ENCODE data around the gene EFCAB8.

Gene EFCAB8

DNA sequence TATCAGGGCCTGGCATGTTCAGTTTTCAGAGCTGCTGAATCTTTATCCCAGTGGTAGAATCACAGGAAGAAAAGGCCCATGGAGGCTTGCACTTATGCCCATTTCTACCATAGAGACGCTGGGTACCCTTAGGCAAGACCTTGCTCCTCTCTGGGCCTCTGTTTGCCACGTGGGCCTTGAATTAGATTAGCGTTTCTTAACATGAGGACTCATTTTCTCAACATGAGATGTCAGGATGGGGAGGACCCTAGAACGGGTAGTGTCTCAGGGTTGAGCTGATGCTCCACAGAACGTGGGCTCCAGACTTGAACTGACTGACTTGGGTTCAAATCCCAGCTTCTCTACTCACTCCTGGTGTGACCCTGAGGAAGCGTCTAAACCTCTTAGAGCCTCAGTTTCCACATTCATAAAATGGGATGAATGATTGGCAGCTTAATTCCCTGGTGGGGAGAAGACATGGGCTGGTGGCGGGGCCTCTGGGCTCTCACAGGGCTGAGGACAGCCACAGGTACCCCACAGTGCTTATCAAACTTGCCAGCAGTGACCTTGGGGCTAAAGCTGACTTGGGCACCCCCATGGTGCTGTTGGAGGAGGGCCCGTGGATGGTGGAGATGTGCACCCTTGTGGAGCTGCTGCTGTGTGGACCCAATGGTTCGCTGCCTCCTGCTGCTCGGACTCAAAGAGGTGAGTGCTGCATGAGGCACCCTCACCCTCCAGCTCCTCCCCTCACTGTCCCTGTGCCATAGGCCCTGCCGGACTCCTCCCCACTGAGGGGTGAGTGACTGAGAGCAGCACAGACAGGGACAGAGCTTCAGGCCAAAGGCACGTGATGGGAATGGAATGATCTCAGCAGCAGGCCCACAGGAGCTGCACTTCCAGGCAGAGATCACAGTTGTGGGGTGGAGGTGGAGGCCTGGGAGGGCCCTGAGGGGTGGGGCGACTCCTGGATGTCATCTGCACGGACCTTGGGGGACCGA lies 117.3 kb downstream of the EFCAB8 start:
- H3K27me3 ChIP-seq (ENCODE audit: control insufficient read depth, insufficient read depth, low read length, poor library complexity, severe bottlenecking): no peaks in the 10 kb centered on the region
- no peaks in the 10 kb centered on the region for H3K36me3 ChIP-seq (ENCODE audit: control insufficient read depth, insufficient read depth, low read length)
- H3K4me1 ChIP-seq (ENCODE audit: control insufficient read depth, insufficient read depth, low read length): peaks cover 32% of the 10 kb centered on the region
- WGBS, 2 experiments: 91% methylated on average over 15 of the region's 15 CpGs
- H3K9me3 ChIP-seq (ENCODE audit: control insufficient read depth, low read length): no peaks in the 10 kb centered on the region
- no peak overlapping the region for H3K27ac ChIP-seq (ENCODE audit: insufficient read depth, low read depth, low read length, poor library complexity, severe bottlenecking)
- H3K4me3 ChIP-seq (ENCODE audit: insufficient read depth, low read depth, low read length): no peak overlapping the region

DNA sequence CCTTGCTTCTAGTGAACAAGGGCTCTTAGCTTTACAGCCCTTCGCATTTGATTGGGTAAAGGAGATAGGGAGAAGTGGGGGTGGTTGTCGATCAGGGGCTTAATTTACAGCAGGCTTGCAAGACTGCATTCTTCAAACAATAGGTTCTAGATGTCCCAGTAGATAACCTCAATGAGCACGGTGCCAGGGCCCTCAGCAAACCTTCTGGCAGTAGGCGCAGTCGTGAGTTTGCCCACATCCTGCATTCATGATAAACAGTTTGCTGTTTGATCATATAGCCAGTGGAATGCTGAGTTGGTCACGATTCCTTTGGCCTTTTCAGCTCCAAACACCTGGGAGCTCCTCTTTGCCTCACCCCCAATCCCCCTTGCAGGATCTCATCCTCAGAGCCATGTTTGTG lies 118.0 kb downstream of the EFCAB8 start:
- 93 to 94% methylated on average over 6 of the region's 6 CpGs for WGBS, 2 experiments
- no peaks in the 10 kb centered on the region for H3K9me3 ChIP-seq (ENCODE audit: control insufficient read depth, low read length)

DNA sequence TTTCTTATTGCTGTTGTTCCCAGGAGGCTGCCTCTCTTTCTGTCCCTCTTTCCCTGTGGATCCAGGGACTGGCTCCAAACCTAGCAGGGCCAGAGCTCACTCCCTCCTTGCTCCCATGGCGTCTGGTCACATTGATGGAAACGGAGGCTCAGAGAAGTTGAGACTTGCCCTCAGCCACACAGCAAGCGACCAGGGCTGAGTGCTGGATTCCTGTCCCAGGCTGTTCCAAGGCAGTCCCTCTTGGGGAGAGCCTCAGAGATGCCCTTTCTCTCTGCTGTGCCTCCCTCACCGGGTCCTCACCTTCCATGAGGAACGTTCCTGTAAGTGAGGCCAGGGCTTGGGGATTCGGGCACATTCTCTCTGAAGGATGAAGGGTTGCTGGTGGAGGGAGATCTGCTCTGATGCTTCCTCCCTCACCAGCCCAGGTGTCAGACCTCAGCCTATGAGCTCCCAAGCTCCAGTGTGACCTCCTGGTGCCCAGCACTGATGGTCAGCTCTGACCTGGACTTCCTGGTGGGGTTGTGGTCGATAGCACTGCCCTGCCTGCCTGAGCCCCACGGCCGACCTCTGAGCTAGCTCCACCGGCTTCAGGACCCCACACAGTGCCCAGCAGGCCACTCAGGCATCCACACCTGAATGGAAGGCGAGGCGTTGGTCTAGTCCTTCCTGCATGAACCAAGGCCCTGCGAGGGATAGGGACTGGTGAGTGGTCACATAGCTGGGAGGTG lies 118.7 kb downstream of the EFCAB8 start:
- Histone ChIP-seq H3K4me3 (ENCODE audit: insufficient read depth, low read depth, low read length) (no peak overlapping the region), H3K4me1 (ENCODE audit: control insufficient read depth, insufficient read depth, low read length) (peaks cover 21% of the 10 kb centered on the region), H3K27me3 (ENCODE audit: control insufficient read depth, insufficient read depth, low read length, poor library complexity, severe bottlenecking) (no peaks in the 10 kb centered on the region), H3K9me3 (ENCODE audit: control insufficient read depth, low read length) (no peaks in the 10 kb centered on the region), H3K27ac (ENCODE audit: insufficient read depth, low read depth, low read length, poor library complexity, severe bottlenecking) (no peak overlapping the region), H3K36me3 (ENCODE audit: control insufficient read depth, insufficient read depth, low read length) (no peaks in the 10 kb centered on the region)
- 93% methylated on average over 13 of the region's 13 CpGs for WGBS, 2 experiments

More for the DNA sequence above, 118.0 kb downstream of the EFCAB8 start:
- H3K4me1 ChIP-seq (ENCODE audit: control insufficient read depth, insufficient read depth, low read length): peaks cover 28% of the 10 kb centered on the region
- no peaks in the 10 kb centered on the region for H3K27me3 ChIP-seq (ENCODE audit: control insufficient read depth, insufficient read depth, low read length, poor library complexity, severe bottlenecking)
- no peak overlapping the region for H3K27ac ChIP-seq (ENCODE audit: insufficient read depth, low read depth, low read length, poor library complexity, severe bottlenecking)
- H3K36me3 ChIP-seq (ENCODE audit: control insufficient read depth, insufficient read depth, low read length): no peaks in the 10 kb centered on the region
- H3K4me3 ChIP-seq (ENCODE audit: insufficient read depth, low read depth, low read length): no peak overlapping the region

DNA sequence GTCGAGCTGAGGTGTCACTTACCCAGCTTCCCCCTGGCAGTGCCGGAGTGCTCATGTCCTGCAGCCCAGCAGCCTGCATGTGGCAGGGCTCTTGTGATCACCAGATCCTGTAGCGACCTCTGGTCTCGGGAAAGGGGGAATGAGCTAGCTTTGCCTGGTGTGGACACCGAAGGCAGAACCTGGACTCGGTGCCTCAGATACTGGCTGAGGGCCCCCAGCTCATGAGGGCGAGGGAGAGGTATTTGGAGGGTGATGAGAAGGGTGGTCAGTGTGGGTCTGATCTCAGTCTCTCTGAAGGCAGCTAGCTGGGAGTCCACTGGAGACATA lies 119.2 kb downstream of the EFCAB8 start:
- H3K36me3 ChIP-seq (ENCODE audit: control insufficient read depth, insufficient read depth, low read length): no peaks in the 10 kb centered on the region
- H3K4me3 ChIP-seq (ENCODE audit: insufficient read depth, low read depth, low read length): no peak overlapping the region
- no peaks in the 10 kb centered on the region for H3K27me3 ChIP-seq (ENCODE audit: control insufficient read depth, insufficient read depth, low read length, poor library complexity, severe bottlenecking)
- no peaks in the 10 kb centered on the region for H3K9me3 ChIP-seq (ENCODE audit: control insufficient read depth, low read length)
- WGBS, 2 experiments: 90 to 92% methylated on average over 7 of the region's 7 CpGs
- no peak overlapping the region for H3K27ac ChIP-seq (ENCODE audit: insufficient read depth, low read depth, low read length, poor library complexity, severe bottlenecking)
- peaks cover 16% of the 10 kb centered on the region for H3K4me1 ChIP-seq (ENCODE audit: control insufficient read depth, insufficient read depth, low read length)

DNA sequence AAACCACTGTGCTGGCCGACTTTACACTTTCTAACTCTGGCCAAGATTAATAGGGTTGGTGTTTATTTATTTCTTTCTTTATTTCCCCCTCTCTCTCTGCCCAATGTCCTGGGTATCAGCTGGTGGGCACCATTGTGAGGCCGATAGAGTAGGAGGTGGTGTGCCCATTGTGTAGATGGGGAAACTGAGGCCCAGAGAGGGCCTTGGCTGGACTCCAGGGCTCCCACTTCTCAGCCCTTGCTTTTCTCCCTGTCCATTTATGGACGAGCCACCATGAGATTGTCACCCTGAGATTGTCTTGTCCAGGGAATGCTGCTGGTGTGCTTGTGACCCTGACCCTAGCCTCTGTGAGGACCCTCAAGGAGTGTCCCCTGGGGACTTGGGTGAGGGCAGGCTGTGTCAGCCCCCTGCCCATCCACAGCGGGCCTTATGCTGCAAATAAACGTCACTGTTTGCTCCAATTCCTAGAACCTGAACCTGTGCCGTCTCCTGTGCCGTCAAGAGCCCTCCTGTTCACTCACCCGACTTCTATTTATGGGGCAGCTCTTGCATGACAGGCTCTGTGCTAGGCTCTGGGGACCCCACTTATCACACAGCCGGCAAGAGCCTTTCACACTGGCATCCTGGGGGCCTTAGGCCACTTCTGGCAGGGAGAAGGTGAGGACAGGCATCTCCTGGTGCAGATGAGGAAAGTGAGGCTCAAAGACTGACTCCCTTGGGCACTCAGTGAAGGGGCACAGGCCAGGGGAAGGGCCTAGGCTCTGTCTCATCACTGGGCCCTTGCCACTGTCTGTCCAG lies 120.7 kb downstream of the EFCAB8 start:
- WGBS, 2 experiments: 90 to 95% methylated on average over 8 to 9 of the region's 9 CpGs
- Histone ChIP-seq H3K27ac (ENCODE audit: insufficient read depth, low read depth, low read length, poor library complexity, severe bottlenecking) (no peak overlapping the region), H3K27me3 (ENCODE audit: control insufficient read depth, insufficient read depth, low read length, poor library complexity, severe bottlenecking) (no peaks in the 10 kb centered on the region), H3K36me3 (ENCODE audit: control insufficient read depth, insufficient read depth, low read length) (no peaks in the 10 kb centered on the region), H3K9me3 (ENCODE audit: control insufficient read depth, low read length) (no peaks in the 10 kb centered on the region), H3K4me1 (ENCODE audit: control insufficient read depth, insufficient read depth, low read length) (peaks cover 9% of the 10 kb centered on the region), H3K4me3 (ENCODE audit: insufficient read depth, low read depth, low read length) (no peak overlapping the region)

DNA sequence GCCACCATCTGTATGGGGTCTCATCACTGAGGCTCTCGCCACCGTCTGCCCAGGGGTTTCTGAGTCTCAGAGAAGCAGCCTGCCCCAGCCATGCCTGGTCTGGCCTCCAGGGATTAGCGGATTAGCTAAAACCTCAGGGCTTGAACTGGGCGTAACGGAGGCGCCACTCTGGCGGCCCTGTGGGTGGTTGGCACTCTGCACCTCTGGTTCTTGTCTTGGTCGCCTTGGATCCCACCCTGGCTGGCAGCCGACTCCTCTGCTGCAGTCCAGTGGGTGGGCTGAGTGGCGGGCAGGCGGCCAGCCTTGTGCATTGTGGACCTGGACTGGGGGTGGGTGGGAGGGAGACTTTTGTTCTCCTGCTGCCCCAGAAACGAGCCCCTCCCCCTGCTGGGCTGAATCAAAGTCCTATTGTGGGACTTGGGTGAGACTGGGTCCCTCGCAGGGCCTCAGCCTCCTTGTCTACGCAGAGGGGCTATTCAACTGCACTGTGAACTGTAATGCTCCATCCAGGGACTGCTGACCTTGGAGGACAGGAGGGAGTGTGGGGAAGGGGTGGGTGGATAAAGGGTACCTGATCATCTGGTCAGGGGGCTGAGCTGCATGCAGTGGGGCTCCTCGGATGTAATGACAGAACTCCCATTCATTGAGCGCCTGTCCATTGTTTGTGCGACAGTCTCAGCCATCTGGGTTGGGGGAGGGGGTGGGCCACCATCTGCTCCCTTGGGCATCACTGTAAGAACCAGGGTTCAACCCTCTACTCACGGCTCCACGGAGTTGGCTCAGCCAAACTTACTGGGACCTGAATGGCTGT lies 121.6 kb downstream of the EFCAB8 start:
- H3K27ac ChIP-seq (ENCODE audit: insufficient read depth, low read depth, low read length, poor library complexity, severe bottlenecking): no peak overlapping the region
- H3K36me3 ChIP-seq (ENCODE audit: control insufficient read depth, insufficient read depth, low read length): no peaks in the 10 kb centered on the region
- WGBS, 2 experiments: 81 to 84% methylated on average over 18 of the region's 19 CpGs
- no peak overlapping the region for H3K4me3 ChIP-seq (ENCODE audit: insufficient read depth, low read depth, low read length)
- no peaks in the 10 kb centered on the region for H3K9me3 ChIP-seq (ENCODE audit: control insufficient read depth, low read length)
- H3K4me1 ChIP-seq (ENCODE audit: control insufficient read depth, insufficient read depth, low read length): peaks cover 6% of the 10 kb centered on the region
- H3K27me3 ChIP-seq (ENCODE audit: control insufficient read depth, insufficient read depth, low read length, poor library complexity, severe bottlenecking): no peaks in the 10 kb centered on the region

DNA sequence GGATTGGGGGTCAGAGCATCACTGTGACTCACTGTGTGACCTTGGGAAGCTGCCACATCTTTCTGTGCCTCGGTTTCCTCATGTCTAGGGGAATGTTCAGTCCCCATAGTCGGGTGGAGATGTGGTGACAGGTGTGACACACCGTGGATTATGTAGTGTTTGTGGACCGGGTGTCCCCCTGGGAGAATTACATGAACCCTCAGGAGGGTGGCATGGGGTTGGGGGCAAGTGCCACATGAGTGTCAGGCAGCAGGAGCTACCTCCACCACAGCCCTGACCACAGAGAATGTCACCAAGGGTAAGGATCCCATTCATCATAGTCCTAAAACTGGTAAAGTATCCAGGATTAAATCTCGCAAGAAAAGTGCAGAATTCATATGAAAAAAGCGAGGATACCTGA lies 122.3 kb downstream of the EFCAB8 start:
- Histone ChIP-seq H3K36me3 (ENCODE audit: control insufficient read depth, insufficient read depth, low read length) (no peaks in the 10 kb centered on the region), H3K4me1 (ENCODE audit: control insufficient read depth, insufficient read depth, low read length) (peaks cover 6% of the 10 kb centered on the region), H3K27me3 (ENCODE audit: control insufficient read depth, insufficient read depth, low read length, poor library complexity, severe bottlenecking) (no peaks in the 10 kb centered on the region), H3K9me3 (ENCODE audit: control insufficient read depth, low read length) (no peaks in the 10 kb centered on the region), H3K27ac (ENCODE audit: insufficient read depth, low read depth, low read length, poor library complexity, severe bottlenecking) (no peak overlapping the region), H3K4me3 (ENCODE audit: insufficient read depth, low read depth, low read length) (no peak overlapping the region)
- WGBS, 2 experiments: 94 to 96% methylated on average over 6 of the region's 6 CpGs

DNA sequence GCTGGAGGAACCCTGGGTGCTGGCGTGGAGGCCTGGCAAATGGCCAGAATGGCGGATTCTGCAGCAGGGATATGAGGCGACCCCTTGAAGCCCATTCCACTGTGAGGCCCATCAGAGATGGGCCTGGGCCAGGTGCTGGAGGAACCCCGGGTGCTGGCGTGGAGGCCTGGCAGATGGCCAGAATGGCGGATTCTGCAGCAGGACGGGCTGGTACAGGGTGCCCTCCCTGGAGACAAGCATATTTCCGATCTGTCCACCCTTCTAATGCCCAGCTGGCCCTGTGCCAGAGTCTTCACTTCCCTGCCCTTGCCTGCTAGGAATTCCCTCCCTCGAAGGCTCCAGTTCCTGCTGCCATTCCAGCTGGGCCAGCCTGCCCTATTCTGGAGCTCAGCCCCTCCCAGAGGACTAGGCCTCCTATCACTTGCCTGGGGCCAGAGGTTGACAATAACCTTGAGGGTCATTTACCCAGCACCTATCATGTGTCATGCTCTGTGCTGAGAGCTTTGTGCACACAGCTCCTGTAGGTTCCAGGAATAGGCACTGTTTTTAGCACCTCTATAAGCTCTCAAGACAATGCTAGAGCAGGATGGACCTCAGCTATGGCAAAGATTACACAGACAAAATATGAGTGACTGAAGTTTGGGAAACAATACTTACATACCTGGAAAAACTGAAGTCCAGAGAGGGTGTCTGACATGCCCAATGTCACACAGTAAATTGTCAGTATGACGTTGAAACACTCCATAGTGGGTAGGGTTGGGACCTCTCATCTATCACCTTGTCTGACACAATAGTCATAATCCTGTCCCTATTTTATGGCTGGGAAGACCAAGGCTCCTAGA lies 124.1 kb downstream of the EFCAB8 start:
- 93 to 94% methylated on average over 10 of the region's 10 CpGs for WGBS, 2 experiments

More for the DNA sequence above, 124.1 kb downstream of the EFCAB8 start:
- Histone ChIP-seq H3K9me3 (ENCODE audit: control insufficient read depth, low read length) (no peaks in the 10 kb centered on the region), H3K4me3 (ENCODE audit: insufficient read depth, low read depth, low read length) (no peak overlapping the region), H3K4me1 (ENCODE audit: control insufficient read depth, insufficient read depth, low read length) (peaks cover 6% of the 10 kb centered on the region), H3K27ac (ENCODE audit: insufficient read depth, low read depth, low read length, poor library complexity, severe bottlenecking) (no peak overlapping the region), H3K36me3 (ENCODE audit: control insufficient read depth, insufficient read depth, low read length) (no peaks in the 10 kb centered on the region), H3K27me3 (ENCODE audit: control insufficient read depth, insufficient read depth, low read length, poor library complexity, severe bottlenecking) (no peaks in the 10 kb centered on the region)

All from ectodermal cell (in vitro differentiated cells).